C1 segment of cervical spinal cord (tissue), 14 donors: ENCODE results near the gene CSN3.
"Not testable (repeated sequence)": the region's sequence is repeated elsewhere in the genome, so short reads cannot be mapped to it uniquely, and the experiment has no call there.

Experiments
- DNase-seq, 14 donors: peaks; one replicate each; lab custom pipeline; 2025; lab: John Stamatoyannopoulos, UW

CSN3 gene, protein sequence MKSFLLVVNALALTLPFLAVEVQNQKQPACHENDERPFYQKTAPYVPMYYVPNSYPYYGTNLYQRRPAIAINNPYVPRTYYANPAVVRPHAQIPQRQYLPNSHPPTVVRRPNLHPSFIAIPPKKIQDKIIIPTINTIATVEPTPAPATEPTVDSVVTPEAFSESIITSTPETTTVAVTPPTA

GRCh38 chr4:70242297-70242696 is at the start of gene CSN3:
Gene CSN3 (plus strand): TSS chr4:70242597. CDS start chr4:70244820, 2,223 bp downstream.
- DNase-seq, result not testable (repeated sequence)

DNA sequence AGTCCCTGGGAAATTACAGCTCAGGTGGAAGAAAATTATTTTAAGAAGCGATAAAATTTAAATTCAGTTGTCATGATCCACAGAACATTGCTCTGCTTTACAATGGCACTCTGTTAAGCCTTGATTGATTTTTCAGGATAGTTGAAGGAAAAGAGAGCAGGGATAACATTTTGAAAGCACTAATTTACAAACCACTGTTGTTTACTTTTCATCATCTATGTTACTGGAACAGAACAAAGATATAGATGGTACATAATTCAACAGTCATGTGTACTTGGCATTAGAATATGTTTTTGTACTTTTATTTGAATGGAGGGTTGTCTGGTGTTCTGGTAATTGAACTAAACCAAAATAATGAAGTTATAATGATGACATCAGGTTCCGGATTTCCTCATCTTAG is 49.5 kb upstream of the CSN3 start:
- no peak for DNase-seq

- DNase-seq, result no peak
These were observed 47.0 kb upstream of the CSN3 start, which contains the start of gene ODAM for GRCh38 chr4:70195425-70195824. Gene ODAM (plus strand): TSS chr4:70195725. CDS start chr4:70196544, 819 bp downstream.

GRCh38 chr4:70196857-70197256 is 45.5 kb upstream of the CSN3 start:
- DNase-seq, result no peak

GRCh38 chr4:70197842-70198241 is 44.6 kb upstream of the CSN3 start:
- no peak for DNase-seq

DNA sequence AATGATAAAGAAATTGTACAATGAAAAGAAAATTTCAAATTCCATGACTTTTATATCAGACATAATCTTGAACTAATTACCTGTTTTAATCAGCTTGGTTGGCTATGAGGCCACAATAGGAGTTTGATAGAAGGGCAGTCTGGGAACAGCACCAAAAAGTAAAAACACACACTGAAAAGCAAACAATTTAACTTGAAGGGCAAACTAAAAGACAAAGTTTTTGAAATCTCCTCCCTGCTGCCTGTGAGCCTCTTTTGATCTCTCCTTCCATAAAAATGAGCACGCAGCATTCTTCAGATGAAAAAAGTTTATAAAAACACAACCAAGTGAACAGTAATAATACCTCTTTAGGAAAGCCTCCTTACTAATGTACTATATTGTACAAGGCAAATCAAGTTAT is 38.8 kb upstream of the CSN3 start:
- no peak for DNase-seq

GRCh38 chr4:70212752-70213151 is 29.6 kb upstream of the CSN3 start:
- DNase-seq, result not testable (repeated sequence)

DNA sequence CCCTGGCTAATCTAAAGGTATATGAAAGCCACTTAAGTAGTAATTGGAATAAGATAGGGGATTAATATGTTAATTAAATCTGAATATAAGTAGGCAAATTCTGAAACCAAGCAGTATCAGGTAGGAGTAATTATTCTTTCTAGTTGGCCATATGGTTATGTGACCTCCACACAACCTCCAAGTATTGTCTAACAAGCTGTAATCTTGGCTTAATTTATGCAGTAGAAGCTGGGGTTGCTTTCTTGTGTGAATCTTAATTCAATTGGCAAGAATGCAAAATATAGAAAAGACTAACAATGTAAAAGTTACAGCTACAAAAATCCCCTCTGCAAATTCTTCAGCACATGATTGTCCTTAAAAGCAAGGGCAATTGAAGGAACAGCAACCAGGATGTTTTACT is 26.3 kb upstream of the CSN3 start:
- not testable (repeated sequence) for DNase-seq

GRCh38 chr4:70216550-70216949 is 25.8 kb upstream of the CSN3 start:
- not testable (repeated sequence) for DNase-seq

DNA sequence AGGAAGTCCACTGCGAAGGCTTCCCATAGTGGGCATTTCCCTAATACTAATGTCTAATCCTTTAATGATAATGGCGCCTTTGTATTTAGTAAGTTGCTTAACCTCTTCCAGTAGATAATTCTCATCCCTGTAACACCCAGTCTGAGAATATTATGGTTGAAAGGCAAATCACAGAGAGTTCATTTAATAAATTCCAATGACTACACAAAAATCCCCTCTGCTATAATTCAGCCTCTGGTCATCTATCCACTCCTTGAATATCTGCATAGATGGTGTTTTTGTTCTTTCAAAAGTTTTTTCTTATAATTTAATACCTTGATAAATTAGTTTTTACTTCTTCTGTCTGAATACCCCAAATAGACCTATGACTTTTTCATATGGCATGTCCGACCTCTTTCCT is 21.0 kb upstream of the CSN3 start:
- not testable (repeated sequence) for DNase-seq

GRCh38 chr4:70221818-70222217 is 20.6 kb upstream of the CSN3 start:
- not testable (repeated sequence) for DNase-seq

DNA sequence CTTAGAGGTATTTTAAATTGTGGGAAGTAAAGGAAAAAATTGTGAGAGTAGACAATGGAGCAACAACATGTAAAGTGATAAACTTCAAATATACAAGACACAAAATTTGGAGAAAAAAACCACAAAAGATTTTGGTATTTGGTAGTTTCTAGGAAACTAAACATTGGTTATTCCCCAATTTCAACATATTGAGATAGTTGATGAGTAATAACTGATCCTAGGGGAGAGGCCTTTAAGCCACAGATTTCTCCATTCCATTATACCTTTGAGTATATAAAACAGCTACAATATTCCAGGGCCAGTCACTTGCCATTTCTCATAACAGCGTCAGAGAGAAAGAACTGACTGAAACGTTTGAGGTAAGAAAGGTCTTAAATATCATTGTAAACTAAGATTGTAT is 16.6 kb upstream of the CSN3 start, which contains the start of gene FDCSP:
FDCSP (plus strand) TSS at position 301 of the 400 bp plus-strand sequence. CDS start 5,071 bp downstream, outside the sequence.
- no peak for DNase-seq

DNA sequence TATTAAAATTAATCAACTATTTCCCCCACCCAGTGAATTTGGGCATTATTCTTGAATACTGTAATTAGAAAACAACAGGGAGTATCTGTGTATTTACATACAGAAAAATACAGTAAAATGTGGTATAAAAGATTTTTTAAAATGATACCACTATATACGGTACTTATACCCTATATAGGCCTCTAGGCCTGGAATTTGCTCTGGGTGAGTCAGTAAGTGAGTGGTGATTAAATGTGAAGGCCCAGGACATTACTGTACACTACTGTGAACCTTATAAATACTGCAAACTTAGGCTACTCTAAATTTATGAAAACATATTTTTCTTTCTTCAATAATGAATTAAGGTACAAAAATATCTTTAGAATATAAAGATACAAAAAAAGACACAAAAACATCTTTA is 6.3 kb upstream of the CSN3 start:
- no peak for DNase-seq

DNA sequence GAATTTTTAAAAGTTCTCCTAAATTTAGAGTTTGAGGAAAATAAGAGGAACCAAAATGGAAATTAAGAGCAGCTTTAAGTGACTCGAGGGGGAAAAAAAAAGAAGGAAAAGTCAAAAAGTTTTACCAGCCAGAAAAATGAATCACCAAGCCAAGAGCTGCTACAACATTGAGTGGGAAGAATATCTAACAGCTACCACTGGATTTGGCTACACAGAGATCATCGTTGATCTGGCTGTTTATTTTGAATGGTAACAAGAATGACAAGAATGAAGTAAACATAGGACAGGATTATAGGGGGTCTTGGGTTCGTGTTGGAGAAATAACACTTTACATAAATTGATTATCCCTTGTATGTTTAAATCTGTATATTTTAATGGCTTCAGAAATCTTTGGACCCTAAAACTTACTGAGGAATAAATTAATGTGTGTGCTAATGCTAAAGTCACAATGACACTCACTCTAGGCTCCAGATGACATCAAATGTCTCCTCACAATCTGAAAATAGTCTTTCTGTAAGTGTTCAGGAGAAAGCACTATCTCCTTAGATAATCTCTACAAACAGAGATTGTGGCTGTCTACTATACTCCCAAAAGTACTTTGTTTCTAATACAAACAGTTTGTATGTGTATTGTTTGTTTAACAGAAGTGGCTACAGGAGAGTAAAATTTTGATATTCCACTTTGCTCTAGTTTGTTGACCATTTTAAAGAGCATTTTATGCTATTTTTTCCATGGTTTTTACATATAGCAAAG is 3.1 kb upstream of the CSN3 start:
- no peak for DNase-seq

- no peak for DNase-seq
These were observed 2.4 kb upstream of the CSN3 start for GRCh38 chr4:70239884-70240591.

DNA sequence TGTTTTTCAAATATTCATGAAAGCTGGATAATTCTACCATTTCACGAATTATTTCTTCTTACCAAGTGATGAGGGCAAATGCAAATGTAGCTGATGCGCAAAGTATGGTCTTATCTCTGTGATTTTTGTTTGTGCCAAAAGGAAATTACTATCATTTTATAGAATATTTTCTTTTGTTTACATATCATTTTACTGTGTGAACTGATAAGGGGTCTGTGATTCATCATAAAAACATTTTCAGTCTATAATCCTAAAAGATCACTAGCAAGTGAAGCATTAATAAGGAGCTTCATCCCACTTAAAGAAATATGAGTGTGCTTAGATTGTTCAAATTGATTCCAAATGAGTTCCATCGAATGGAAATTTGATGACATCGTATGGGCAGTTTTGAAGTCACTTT is 694 bp downstream of the CSN3 start:
- no peak for DNase-seq

- DNase-seq, result no peak
These were observed 9.0 kb downstream of the CSN3 start for GRCh38 chr4:70251250-70251944.

DNA sequence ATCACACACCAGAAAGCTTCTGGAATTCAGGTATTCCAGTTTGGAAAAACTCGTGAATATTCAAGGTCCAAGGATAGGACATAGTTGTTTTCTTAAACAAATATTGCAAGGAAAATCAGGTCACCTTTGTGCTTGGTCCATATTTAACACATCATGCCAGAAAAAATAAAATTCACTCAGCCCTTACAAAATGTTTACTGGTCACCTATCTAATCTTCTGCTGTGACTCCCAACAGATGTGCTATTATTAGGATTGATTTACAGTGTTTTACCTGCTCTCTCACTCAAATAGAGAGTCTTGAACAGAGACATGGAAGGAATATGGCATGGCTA is 9.5 kb downstream of the CSN3 start:
- DNase-seq, result no peak

DNA sequence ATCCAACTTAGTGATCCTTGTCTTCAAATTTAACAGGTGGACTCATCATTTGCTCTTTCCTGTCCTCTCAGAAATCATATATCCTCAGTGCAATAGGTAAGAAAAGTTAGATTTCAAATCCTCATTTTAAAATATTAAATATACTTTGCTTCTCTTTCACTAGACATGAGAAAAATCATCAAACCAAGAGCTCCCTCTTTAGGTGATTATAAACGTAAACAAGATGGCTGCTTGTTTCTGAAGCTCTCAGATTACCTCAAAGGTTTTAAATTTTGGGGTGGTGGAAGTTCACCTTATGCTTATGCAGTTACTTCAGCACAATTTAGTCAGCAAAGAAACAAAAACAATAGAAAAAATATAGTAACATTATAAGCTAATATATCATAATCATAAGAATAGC is 27.3 kb downstream of the CSN3 start:
- DNase-seq, result no peak

- no peak for DNase-seq
These were observed 34.7 kb downstream of the CSN3 start for GRCh38 chr4:70277121-70277520.

GRCh38 chr4:70280567-70280966 is 38.2 kb downstream of the CSN3 start:
- DNase-seq, result no peak

DNA sequence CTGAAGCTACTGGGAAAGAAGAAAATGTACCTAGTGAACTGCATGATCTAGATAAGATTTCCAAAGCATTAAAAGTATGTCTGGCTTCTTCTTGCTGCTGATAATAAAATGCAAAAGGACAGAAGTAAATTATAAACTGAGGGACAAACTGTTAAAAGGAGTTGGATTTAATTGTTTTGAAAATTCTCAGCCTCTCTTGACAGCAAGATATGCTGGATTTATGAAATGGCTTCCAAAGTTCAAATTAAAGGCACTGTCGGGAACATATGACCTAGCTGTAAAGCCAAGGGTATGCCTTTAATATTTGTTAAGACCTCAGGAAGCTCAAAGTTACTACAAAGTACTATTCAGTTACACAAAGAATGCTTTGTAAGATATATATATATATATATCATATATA is 46.3 kb downstream of the CSN3 start:
- no peak for DNase-seq
